ENCODE data around the gene CEP290. TPM values are rescaled to one million over a fixed set of nuclear protein-coding genes. Genes with fewer than 3 reads are reported as not detected.

The CEP290 gene
- total RNA-seq, 6 donors from 2014 or later = 10.6 to 110 (median 20.1) TPM

- ATAC-seq (ENCODE audit: low FRiP score in 2 of 2) = no peak
- WGBS, 2 donors = 100% methylated on average over 1 of the region's 1 CpG
Measured at GRCh38 chr12:88156075-88156654, 14.3 kb upstream of the CEP290 start.

GRCh38 chr12:88153959-88154358 is 12.1 kb upstream of the CEP290 start:
- H3K4me1 ChIP-seq = no peaks in the 10 kb centered on the region
- 85 to 87% methylated on average over 3 of the region's 3 CpGs for WGBS, 2 donors
- H3K27me3 ChIP-seq = no peaks in the 10 kb centered on the region
- H3K36me3 ChIP-seq = peaks cover 0 to 11% (median 0%) of the 10 kb centered on the region in 4 donors
- DNase-seq = no peak
- ATAC-seq (ENCODE audit: low FRiP score in 2 of 2) = no peak
- H3K9me3 ChIP-seq = no peaks in the 10 kb centered on the region
- no peak overlapping the region for H3K27ac ChIP-seq
- no peak overlapping the region for H3K4me3 ChIP-seq
- TF ChIP-seq CTCF (IDR thresholded peaks at IDR 0.05) (peak in 2 of 6 experiments; percentile 12 to 17), POLR2AphosphoS5 (IDR thresholded peaks at IDR 0.05) (no peak)

More at GRCh38 chr12:88156075-88156654, 14.3 kb upstream of the CEP290 start:
- H3K27me3 ChIP-seq = no peaks in the 10 kb centered on the region
- H3K4me3 ChIP-seq = no peak overlapping the region
- DNase-seq = no peak
- peaks cover 0 to 5% (median 0%) of the 10 kb centered on the region in 4 donors for H3K36me3 ChIP-seq
- H3K9me3 ChIP-seq = no peaks in the 10 kb centered on the region
- no peak for TF ChIP-seq CTCF (IDR thresholded peaks at IDR 0.05)
- no peak overlapping the region for H3K27ac ChIP-seq
- no peaks in the 10 kb centered on the region for H3K4me1 ChIP-seq

- Histone ChIP-seq H3K27me3 (no peaks in the 10 kb centered on the region), H3K36me3 (peaks cover 0 to 9% (median 0%) of the 10 kb centered on the region in 4 donors), H3K4me3 (no peak overlapping the region), H3K9me3 (no peaks in the 10 kb centered on the region), H3K27ac (no peak overlapping the region), H3K4me1 (no peaks in the 10 kb centered on the region)
- WGBS, 2 donors = 95 to 96% methylated on average over 2 of the region's 2 CpGs
- ATAC-seq (ENCODE audit: low FRiP score in 2 of 2) = no peak
- DNase-seq = no peak
- TF ChIP-seq CTCF (IDR thresholded peaks at IDR 0.05) = no peak
- no peak for TF ChIP-seq EP300 (IDR thresholded peaks at IDR 0.05)
- TF ChIP-seq POLR2AphosphoS5 (IDR thresholded peaks at IDR 0.05) = no peak
- TF ChIP-seq POLR2A (IDR thresholded peaks at IDR 0.05) = no peak
Measured at GRCh38 chr12:88150063-88150462, 8.2 kb upstream of the CEP290 start.

- Histone ChIP-seq H3K4me3 (no peak overlapping the region), H3K36me3 (peaks cover 0 to 8% (median 0%) of the 10 kb centered on the region in 4 donors), H3K27ac (no peak overlapping the region), H3K27me3 (no peaks in the 10 kb centered on the region), H3K4me1 (peaks cover 7 to 22% (median 16%) of the 10 kb centered on the region in 4 donors), H3K9me3 (no peaks in the 10 kb centered on the region)
- no peak for ATAC-seq (ENCODE audit: low FRiP score in 2 of 2)
- no peak for DNase-seq
- TF ChIP-seq POLR2AphosphoS5 (IDR thresholded peaks at IDR 0.05) (no peak), CTCF (IDR thresholded peaks at IDR 0.05) (no peak), POLR2A (IDR thresholded peaks at IDR 0.05) (no peak), EP300 (IDR thresholded peaks at IDR 0.05) (no peak)
- 88 to 92% methylated on average over 5 of the region's 5 CpGs for WGBS, 2 donors
Measured at GRCh38 chr12:88145567-88146505, 3.9 kb upstream of the CEP290 start.

Data from upper lobe of left lung (tissue), 6 donors.